ENCODE data around the gene PSME3IP1.
A peak's percentile ranks its signal among the peaks of the same experiment; 100 is the strongest.
"Not testable (repeated sequence)": the region's sequence is repeated elsewhere in the genome, so short reads cannot be mapped to it uniquely, and the experiment has no call there.

PSME3IP1 gene

GRCh38 chr16:57185945-57186871, at the start of gene PSME3IP1, which contains the start of gene RSPRY1:
Gene PSME3IP1, minus strand, starts transcription at chr16:57186039. Its CDS starts 12,185 bp downstream, at chr16:57173854.
Gene RSPRY1, plus strand, starts transcription at chr16:57186329. Its CDS starts 18,330 bp downstream, at chr16:57204659.
- peak; percentile 89 to 99 for DNase-seq

- no peak for DNase-seq
These were observed 49.5 kb upstream of the PSME3IP1 start for GRCh38 chr16:57235128-57236021.

- no peak for DNase-seq
These were observed 48.9 kb upstream of the PSME3IP1 start for GRCh38 chr16:57234707-57235092.

- DNase-seq: no peak
These were observed 48.3 kb upstream of the PSME3IP1 start for GRCh38 chr16:57233944-57234706.

GRCh38 chr16:57231821-57232350, 46.0 kb upstream of the PSME3IP1 start:
- no peak for DNase-seq

- no peak for DNase-seq
These were observed 43.2 kb upstream of the PSME3IP1 start for GRCh38 chr16:57229079-57229478.

GRCh38 chr16:57226701-57227621, 41.1 kb upstream of the PSME3IP1 start:
- no peak for DNase-seq

- DNase-seq: no peak
These were observed 40.1 kb upstream of the PSME3IP1 start for GRCh38 chr16:57225978-57226377.

- DNase-seq: no peak
These were observed 39.0 kb upstream of the PSME3IP1 start for GRCh38 chr16:57224651-57225335.

GRCh38 chr16:57223057-57223456, 37.2 kb upstream of the PSME3IP1 start:
- no peak for DNase-seq

- DNase-seq: no peak
These were observed 31.1 kb upstream of the PSME3IP1 start for GRCh38 chr16:57216968-57217367.

- DNase-seq: no peak
These were observed 27.6 kb upstream of the PSME3IP1 start for GRCh38 chr16:57213462-57213861.

GRCh38 chr16:57209780-57210179, 23.9 kb upstream of the PSME3IP1 start:
- DNase-seq: no peak

GRCh38 chr16:57208926-57209325, 23.1 kb upstream of the PSME3IP1 start:
- DNase-seq: no peak

- no peak for DNase-seq
These were observed 18.8 kb upstream of the PSME3IP1 start for GRCh38 chr16:57204675-57205074.

- no peak for DNase-seq
These were observed 17.6 kb upstream of the PSME3IP1 start for GRCh38 chr16:57203451-57203850.

- no peak for DNase-seq
These were observed 16.5 kb upstream of the PSME3IP1 start for GRCh38 chr16:57202095-57202886.

- DNase-seq: not testable (repeated sequence)
These were observed 15.1 kb upstream of the PSME3IP1 start for GRCh38 chr16:57200926-57201325.

- DNase-seq: not testable (repeated sequence)
These were observed 14.5 kb upstream of the PSME3IP1 start for GRCh38 chr16:57200321-57200720.

GRCh38 chr16:57196753-57197152, 10.9 kb upstream of the PSME3IP1 start:
- DNase-seq: no peak
